ENCODE measurements around the gene GDF15. TPM values are rescaled to one million over a fixed set of nuclear protein-coding genes. Genes with fewer than 3 reads are reported as not detected.
"Not testable (repeated sequence)": the region's sequence is repeated elsewhere in the genome, so short reads cannot be mapped to it uniquely, and the experiment has no call there.

Gene GDF15
- total RNA-seq, 2 experiments from 2014 or later: not detected

- peaks cover 10% of the 10 kb centered on the region for H3K4me1 ChIP-seq (ENCODE audit: insufficient read depth, low read length, poor library complexity, severe bottlenecking)
- H4K20me1 ChIP-seq (ENCODE audit: insufficient read depth, low read length): no peaks in the 10 kb centered on the region
- DNase-seq (ENCODE audit: low spot score): no peak
- H2AFZ ChIP-seq (ENCODE audit: low read length): no peak overlapping the region
- no TSS peak for BruUV-seq (replicated peaks)
- H3K79me2 ChIP-seq (ENCODE audit: insufficient read depth, low read depth, low read length): no peaks in the 10 kb centered on the region
- H3K4me3 ChIP-seq (ENCODE audit: low read depth, low read length, poor library complexity, severe bottlenecking): no peak overlapping the region
- no peak overlapping the region for H3K4me2 ChIP-seq (ENCODE audit: low read length)
- 0 out of 2 replicates have a peak, but pooled peaks cover 1% of the 10 kb centered on the region for H3K36me3 ChIP-seq (ENCODE audit: insufficient read depth, low read length)
- CTCF ChIA-PET (ENCODE audit: unreplicated experiment): no interaction called here
- TF ChIP-seq EZH2phosphoT487 (IDR thresholded peaks at IDR 0.05; ENCODE audit: borderline replicate concordance, low read depth, low read length) (no peak), CTCF (conservative IDR thresholded peaks at IDR 0.05; ENCODE audit: low read length) (no peak)
- H3K9me3 ChIP-seq (ENCODE audit: low read length): no peaks in the 10 kb centered on the region
- POLR2A ChIA-PET: interaction anchor here (0.7 kb wide), 1 partner anchor 135 kb away, joined by 5 read pairs; no protein-coding TSS in a partner anchor
- H3K27ac ChIP-seq (ENCODE audit: low read depth, low read length, poor library complexity, severe bottlenecking): no peak overlapping the region
- no peaks in the 10 kb centered on the region for H3K9me2 ChIP-seq (ENCODE audit: insufficient read depth, low read length)
- intact Hi-C loops (cut with micrococcal nuclease; ENCODE audit: unreplicated experiment): no loop called here
Observed at GRCh38 chr19:18345296-18345695, 40.7 kb upstream of the GDF15 start.

GRCh38 chr19:18346091-18346490 is 39.9 kb upstream of the GDF15 start:
- CTCF ChIA-PET (ENCODE audit: unreplicated experiment): no interaction called here
- Histone ChIP-seq H3K4me1 (ENCODE audit: insufficient read depth, low read length, poor library complexity, severe bottlenecking) (peaks cover 7% of the 10 kb centered on the region), H3K36me3 (ENCODE audit: insufficient read depth, low read length) (0 out of 2 replicates have a peak, but pooled peaks cover 7% of the 10 kb centered on the region), H3K9me3 (ENCODE audit: low read length) (no peaks in the 10 kb centered on the region), H3K4me3 (ENCODE audit: low read depth, low read length, poor library complexity, severe bottlenecking) (no peak overlapping the region), H2AFZ (ENCODE audit: low read length) (no peak overlapping the region), H3K9me2 (ENCODE audit: insufficient read depth, low read length) (no peaks in the 10 kb centered on the region), H3K27ac (ENCODE audit: low read depth, low read length, poor library complexity, severe bottlenecking) (no peak overlapping the region), H3K79me2 (ENCODE audit: insufficient read depth, low read depth, low read length) (no peaks in the 10 kb centered on the region), H4K20me1 (ENCODE audit: insufficient read depth, low read length) (no peaks in the 10 kb centered on the region), H3K4me2 (ENCODE audit: low read length) (no peak overlapping the region)
- intact Hi-C loops (cut with micrococcal nuclease; ENCODE audit: unreplicated experiment): no loop called here
- BruUV-seq (replicated peaks): no TSS peak
- POLR2A ChIA-PET: no interaction called here
- no peak for TF ChIP-seq CTCF (conservative IDR thresholded peaks at IDR 0.05; ENCODE audit: low read length)
- no peak for TF ChIP-seq EZH2phosphoT487 (IDR thresholded peaks at IDR 0.05; ENCODE audit: borderline replicate concordance, low read depth, low read length)
- no peak for DNase-seq (ENCODE audit: low spot score)

DNA sequence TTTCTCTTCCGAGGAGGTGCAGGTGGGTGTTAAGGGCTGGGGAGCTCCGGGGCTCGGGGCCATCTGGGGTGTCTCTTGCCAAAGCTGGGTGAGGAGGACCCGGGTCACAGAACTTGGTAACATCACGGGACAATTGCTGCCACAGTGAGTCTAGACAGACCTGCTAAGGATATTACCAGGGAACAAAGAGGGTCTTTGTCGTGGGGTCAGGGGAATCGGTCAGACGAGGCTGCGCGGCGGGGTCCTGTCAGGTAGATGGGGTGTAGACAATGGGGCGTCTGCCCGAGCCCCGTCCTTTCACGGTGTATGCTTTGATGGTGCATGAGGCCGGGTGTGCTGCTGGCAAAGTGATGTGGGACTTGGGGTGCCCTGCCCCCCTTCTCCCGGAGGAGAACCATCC is 37.8 kb upstream of the GDF15 start:
- DNase-seq (ENCODE audit: low spot score): no peak
- no TSS peak for BruUV-seq (replicated peaks)
- Histone ChIP-seq H3K4me3 (ENCODE audit: low read depth, low read length, poor library complexity, severe bottlenecking) (no peak overlapping the region), H3K9me3 (ENCODE audit: low read length) (no peaks in the 10 kb centered on the region), H3K4me1 (ENCODE audit: insufficient read depth, low read length, poor library complexity, severe bottlenecking) (no peaks in the 10 kb centered on the region), H3K79me2 (ENCODE audit: insufficient read depth, low read depth, low read length) (no peaks in the 10 kb centered on the region), H3K36me3 (ENCODE audit: insufficient read depth, low read length) (0 out of 2 replicates have a peak, but pooled peaks cover 7% of the 10 kb centered on the region), H2AFZ (ENCODE audit: low read length) (no peak overlapping the region), H3K4me2 (ENCODE audit: low read length) (no peak overlapping the region), H4K20me1 (ENCODE audit: insufficient read depth, low read length) (no peaks in the 10 kb centered on the region), H3K27ac (ENCODE audit: low read depth, low read length, poor library complexity, severe bottlenecking) (no peak overlapping the region), H3K9me2 (ENCODE audit: insufficient read depth, low read length) (no peaks in the 10 kb centered on the region)
- ChIA-PET CTCF (ENCODE audit: unreplicated experiment) (no interaction called here), POLR2A (interaction anchor here (0.6 kb wide), 1 partner anchor 103 kb away, joined by 3 read pairs; no protein-coding TSS in a partner anchor)
- intact Hi-C loops (cut with micrococcal nuclease; ENCODE audit: unreplicated experiment): loop anchor here (2.0 kb wide), 1 partner anchor 55 kb away; no protein-coding TSS in a partner anchor
- no peak for TF ChIP-seq CTCF (conservative IDR thresholded peaks at IDR 0.05; ENCODE audit: low read length)
- no peak for TF ChIP-seq EZH2phosphoT487 (IDR thresholded peaks at IDR 0.05; ENCODE audit: borderline replicate concordance, low read depth, low read length)

GRCh38 chr19:18348818-18349339 is 37.1 kb upstream of the GDF15 start:
- H3K79me2 ChIP-seq (ENCODE audit: insufficient read depth, low read depth, low read length); H3K36me3 ChIP-seq (ENCODE audit: insufficient read depth, low read length); CTCF ChIA-PET (ENCODE audit: unreplicated experiment); H3K4me2 ChIP-seq (ENCODE audit: low read length); DNase-seq (ENCODE audit: low spot score); H2AFZ ChIP-seq (ENCODE audit: low read length); H3K9me3 ChIP-seq (ENCODE audit: low read length); H4K20me1 ChIP-seq (ENCODE audit: insufficient read depth, low read length); H3K4me3 ChIP-seq (ENCODE audit: low read depth, low read length, poor library complexity, severe bottlenecking); H3K4me1 ChIP-seq (ENCODE audit: insufficient read depth, low read length, poor library complexity, severe bottlenecking); H3K9me2 ChIP-seq (ENCODE audit: insufficient read depth, low read length); H3K27ac ChIP-seq (ENCODE audit: low read depth, low read length, poor library complexity, severe bottlenecking); BruUV-seq (replicated peaks): not testable (repeated sequence)
- intact Hi-C loops (cut with micrococcal nuclease; ENCODE audit: unreplicated experiment): loop anchor here (2.0 kb wide), 1 partner anchor 54 kb away; no protein-coding TSS in a partner anchor
- POLR2A ChIA-PET: interaction anchor here (1.1 kb wide), 1 partner anchor 11 kb away, joined by 7 read pairs; no protein-coding TSS in a partner anchor

Measured in OCI-LY7 (cell line).